NCI-H1105 (cell line): ENCODE data around the gene SHANK2.

Experiments used
- DNase-seq: peaks from one replicate; lab custom pipeline; 2025; lab: John Stamatoyannopoulos, UW

The SHANK2 gene

DNA sequence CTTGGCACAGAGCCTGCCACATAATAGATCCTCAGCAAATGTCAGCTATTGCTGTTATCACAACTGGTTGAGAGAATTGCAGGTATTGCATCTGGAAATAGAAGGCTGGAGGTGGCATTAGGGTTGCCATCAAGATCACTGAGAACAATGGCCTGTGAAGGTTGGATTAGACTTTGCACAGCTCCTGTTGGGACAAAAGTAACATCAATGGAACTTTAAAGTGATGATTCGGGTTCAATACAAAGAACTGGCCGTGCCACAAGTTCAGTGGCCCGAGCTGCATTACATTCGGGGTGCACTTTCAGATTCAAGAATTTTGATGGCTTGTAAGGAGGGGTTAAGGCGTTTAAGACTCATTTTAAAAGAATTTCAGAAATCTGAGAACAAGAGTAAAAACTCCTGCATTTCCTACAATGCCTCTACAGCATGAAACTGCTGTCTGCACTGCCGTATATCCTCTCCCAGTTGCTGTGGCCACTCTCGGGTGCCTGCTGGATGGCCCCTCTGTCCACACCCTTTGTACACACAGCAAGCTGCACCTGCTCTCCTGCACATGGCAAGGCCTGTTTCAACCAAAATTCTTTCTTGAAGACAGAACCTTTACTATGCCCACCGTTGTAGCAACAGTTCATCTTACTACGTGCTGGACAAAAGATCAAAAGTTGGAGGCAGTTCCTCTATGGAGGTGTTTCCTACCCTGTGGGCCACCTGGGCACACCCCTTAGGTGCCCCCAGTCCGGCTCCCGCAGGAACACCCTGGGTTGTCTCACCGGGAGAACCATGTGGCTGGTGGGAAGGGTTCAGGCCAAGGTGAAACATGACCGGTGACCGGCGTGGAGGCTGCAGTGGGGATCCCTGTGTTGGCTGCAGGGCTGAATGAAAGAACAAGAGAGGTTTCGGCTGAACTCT is 17.5 kb upstream of the SHANK2 start:
- DNase-seq: no peak

- DNase-seq: no peak
Observed at GRCh38 chr11:71268706-71269321, 16.4 kb upstream of the SHANK2 start.

DNA sequence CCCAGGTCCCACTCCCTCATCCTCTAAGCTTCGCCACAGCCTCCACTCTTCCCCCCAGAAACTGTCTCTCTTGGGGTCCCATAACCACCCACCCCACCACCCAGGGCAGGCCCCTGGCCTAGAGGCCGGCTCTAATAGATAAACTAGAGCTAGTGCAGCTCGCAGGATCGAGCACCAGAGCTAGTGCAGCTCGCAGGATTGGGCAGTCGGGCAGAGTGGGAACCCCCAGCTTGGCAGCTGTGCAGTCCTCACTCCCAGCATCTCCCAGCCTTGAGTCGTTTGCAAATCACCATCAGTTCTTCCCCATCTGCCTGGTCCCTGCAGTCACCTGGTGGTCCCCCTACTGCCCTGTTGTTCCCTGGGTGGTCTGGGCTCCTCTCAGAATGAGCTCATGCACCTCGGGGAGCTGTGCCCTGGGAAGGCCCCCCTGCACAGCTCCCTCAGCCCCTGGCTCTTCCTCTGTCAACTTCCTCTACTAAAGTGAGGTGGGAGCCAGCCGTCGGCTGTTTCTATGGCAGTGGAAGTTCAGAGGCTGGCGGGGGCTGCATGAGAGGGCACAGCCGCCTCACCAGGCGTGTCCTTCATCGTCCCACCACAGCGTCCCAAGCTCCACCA is 15.5 kb upstream of the SHANK2 start:
- DNase-seq: no peak

- DNase-seq: no peak
Observed at GRCh38 chr11:71266114-71266833, 13.9 kb upstream of the SHANK2 start.

GRCh38 chr11:71265559-71266092 is 13.2 kb upstream of the SHANK2 start:
- no peak for DNase-seq

- DNase-seq: no peak
Observed at GRCh38 chr11:71263386-71263785, 11.0 kb upstream of the SHANK2 start.

DNA sequence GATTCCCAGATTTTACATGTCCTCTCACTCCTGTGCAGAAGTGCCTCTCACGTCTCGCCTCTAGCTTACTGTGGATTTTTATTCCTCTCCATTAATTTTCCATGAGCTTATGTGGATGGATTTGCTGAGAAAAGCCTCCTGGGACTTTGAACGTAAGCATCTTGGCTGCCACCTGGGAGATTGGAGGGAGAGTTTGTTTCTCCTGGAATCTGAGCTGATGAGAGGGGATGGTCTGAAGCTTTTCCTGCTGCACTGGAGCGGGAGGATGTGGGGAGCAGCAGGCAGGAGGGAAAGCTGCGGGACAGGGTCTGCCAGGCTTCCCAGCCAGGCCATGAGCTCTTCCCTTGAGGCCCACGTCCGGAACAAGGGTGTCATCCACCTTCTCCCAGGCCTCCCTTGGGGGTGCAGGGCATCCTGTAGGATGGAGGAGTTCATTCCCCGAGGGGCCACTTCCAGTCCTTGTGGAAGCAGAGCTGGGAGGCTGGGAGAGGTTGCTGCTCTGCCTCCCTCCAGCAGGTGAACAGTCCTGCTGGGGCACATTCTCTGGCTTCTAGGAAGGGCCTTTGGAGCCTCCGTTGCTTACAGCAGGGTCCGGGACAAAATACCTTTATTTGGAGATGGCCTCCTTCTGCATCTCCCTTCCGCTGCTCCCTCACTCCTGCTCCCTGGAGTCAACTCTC is 3.6 kb upstream of the SHANK2 start:
- no peak for DNase-seq

GRCh38 chr11:71255323-71255722 is 2.9 kb upstream of the SHANK2 start:
- no peak for DNase-seq

- DNase-seq: no peak
Observed at GRCh38 chr11:71253794-71254193, 1.4 kb upstream of the SHANK2 start.

DNA sequence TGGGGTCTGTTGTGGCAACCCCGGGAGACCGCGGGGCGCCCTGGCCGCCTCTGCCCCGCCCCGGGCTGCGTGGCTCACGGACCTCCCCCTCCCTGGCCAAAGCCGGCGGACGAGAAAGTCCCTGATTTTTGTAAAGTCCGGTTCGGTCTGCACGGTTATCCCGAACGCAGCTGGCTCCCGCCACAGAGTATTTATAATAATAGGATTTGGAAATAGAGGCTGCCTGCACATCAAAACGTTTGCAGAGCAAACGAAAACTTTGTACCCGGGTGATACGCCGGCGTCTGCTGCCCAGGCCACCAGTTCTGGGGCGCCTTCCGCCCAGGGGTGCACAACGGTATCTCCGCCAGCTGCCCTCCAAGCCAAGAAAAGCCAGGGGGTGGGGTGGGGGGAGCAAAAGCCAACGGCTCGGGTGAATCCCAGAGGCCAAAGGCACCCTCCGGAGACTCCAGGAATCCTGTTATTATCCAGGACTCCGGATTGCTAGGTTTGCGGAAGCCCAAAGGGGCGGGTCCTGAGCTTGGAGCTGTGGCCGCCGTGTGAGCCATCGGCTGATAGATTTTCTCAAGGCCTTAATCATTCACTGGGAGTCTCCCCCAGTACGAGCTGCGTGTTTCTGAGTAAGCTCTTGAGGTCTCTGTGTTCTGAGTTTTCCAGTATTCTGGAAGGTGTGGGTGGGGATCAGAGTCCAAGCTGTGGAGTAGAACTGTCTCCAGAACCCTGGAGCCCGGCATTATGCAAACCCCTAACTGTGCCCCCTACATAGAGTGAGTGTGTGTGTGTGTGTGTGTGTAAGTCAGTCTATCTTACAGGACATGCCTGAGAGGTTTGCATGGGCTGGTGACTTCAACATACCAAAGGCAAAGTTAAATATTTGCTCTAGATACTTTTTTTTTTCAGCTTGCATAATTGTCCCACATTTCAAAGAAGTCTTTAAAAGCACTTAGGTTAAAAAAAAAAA is 673 bp upstream of the SHANK2 start:
- no peak for DNase-seq

- DNase-seq: peak; percentile 54
Observed at GRCh38 chr11:71251761-71252268, 562 bp downstream of the SHANK2 start.

GRCh38 chr11:71251151-71251721 is 1.1 kb downstream of the SHANK2 start:
- DNase-seq: peak; percentile 35

DNA sequence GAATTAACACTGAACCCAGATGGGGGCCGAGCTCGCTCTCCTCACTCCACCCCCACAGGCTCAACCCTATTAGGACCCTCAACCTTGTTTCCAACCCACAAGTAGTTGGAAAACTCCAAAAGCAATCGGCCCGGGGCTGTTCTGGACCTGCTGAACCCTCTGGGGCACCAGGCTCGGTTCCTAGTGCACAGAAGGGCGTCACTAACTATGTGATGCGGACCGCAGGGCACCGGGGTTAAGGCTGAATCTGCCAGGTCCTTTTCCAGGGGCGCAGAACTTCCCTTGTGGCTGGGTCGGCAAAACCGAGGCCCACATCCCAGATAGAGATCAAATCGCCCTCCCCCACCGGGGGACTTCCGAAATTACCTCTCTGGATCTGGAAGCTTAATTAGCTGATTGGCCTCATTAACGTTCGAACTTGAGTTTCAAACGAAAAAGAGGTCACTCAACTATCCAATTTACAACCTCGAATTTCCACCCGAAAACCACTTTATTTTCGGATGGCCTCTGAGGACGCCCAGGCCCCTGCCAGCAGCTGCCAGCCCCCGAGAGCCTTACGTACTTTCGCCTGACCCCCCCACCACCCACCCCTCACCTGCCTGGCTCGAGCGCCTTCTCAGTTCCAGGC is 1.7 kb downstream of the SHANK2 start:
- no peak for DNase-seq

DNA sequence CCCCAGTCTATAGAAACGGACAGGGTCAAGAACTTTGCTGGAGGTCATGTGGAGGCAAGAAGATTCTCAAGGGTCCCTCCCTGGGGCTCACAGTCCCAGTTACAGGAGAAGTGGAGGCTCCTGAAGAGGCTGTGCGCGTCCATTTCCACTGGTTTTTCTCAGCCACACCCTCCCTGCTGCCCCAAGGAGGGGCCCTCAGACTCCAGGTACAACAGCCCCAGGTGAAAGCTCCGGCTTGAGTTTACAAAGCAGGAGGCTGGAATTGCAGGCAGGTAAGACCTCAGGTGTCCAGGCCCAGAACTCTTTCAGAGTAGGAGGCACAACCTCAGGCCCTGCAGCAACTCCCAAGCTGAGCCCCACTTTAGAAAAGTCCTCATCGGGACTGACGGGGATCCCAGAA is 3.1 kb downstream of the SHANK2 start:
- no peak for DNase-seq

- no peak for DNase-seq
Observed at GRCh38 chr11:71248656-71249055, 3.7 kb downstream of the SHANK2 start.

GRCh38 chr11:71248251-71248570 is 4.2 kb downstream of the SHANK2 start:
- DNase-seq: no peak

DNA sequence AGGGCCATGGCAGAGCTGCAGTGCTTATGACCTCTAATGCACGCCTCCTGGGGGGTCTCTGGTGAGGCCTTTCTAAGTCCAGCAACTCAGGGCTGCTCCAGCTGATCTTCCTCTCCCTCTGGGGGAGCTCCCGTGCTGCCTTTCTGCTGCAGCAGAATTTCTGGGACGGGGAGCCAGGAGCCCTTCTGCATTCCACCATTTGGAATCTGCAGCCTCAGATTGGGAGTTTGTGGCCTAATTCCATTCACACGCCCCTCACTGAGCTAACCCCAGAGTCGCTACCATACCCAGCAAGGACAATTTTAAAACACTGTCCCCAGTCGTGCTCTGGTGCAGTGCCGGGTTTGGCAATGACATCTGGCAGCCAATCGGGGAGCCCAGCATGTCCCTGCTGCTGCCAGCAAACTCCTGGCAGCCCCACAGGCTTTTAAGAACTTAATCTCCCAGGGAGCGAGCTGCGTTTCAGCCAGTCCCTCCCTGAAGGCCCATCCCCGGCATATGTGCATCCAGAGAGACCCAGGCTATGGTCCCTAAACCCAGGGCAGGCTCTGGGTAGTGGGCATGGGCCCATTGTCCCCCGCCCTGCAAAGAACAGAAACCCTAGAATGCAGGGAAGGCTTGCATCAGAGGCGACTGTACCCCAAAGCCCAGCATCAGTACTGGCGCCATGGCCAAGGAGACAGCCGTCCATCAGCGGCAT is 4.7 kb downstream of the SHANK2 start:
- no peak for DNase-seq

- peak; percentile 7 for DNase-seq
Observed at GRCh38 chr11:71246559-71246958, 5.8 kb downstream of the SHANK2 start.
